ENCODE measurements around the gene CPA4.

DNA sequence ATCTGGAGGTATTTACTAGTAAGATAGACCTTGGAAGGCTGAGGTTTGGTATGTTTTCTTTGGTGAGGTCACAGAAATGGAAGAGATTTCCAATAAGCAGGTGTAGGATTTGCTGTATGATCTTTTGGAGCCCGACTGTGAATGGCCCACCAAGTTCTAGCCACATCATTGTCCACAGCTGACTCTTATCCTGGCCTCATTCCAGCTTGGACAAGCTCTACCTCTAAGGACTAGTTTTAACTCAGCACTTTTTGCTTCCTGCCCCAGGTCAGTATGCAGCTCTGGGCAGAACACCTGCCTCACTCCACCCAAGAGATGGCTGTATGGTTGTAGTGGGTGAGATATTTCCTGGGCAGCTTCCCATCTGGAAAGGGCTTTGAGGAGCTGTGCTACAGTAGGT lies 6.1 kb upstream of the CPA4 start:
- TF ChIP-seq, protein P1, sequence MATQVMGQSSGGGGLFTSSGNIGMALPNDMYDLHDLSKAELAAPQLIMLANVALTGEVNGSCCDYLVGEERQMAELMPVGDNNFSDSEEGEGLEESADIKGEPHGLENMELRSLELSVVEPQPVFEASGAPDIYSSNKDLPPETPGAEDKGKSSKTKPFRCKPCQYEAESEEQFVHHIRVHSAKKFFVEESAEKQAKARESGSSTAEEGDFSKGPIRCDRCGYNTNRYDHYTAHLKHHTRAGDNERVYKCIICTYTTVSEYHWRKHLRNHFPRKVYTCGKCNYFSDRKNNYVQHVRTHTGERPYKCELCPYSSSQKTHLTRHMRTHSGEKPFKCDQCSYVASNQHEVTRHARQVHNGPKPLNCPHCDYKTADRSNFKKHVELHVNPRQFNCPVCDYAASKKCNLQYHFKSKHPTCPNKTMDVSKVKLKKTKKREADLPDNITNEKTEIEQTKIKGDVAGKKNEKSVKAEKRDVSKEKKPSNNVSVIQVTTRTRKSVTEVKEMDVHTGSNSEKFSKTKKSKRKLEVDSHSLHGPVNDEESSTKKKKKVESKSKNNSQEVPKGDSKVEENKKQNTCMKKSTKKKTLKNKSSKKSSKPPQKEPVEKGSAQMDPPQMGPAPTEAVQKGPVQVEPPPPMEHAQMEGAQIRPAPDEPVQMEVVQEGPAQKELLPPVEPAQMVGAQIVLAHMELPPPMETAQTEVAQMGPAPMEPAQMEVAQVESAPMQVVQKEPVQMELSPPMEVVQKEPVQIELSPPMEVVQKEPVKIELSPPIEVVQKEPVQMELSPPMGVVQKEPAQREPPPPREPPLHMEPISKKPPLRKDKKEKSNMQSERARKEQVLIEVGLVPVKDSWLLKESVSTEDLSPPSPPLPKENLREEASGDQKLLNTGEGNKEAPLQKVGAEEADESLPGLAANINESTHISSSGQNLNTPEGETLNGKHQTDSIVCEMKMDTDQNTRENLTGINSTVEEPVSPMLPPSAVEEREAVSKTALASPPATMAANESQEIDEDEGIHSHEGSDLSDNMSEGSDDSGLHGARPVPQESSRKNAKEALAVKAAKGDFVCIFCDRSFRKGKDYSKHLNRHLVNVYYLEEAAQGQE (IDR thresholded peaks at IDR 0.05): no peak
- TF ChIP-seq, protein P2, sequence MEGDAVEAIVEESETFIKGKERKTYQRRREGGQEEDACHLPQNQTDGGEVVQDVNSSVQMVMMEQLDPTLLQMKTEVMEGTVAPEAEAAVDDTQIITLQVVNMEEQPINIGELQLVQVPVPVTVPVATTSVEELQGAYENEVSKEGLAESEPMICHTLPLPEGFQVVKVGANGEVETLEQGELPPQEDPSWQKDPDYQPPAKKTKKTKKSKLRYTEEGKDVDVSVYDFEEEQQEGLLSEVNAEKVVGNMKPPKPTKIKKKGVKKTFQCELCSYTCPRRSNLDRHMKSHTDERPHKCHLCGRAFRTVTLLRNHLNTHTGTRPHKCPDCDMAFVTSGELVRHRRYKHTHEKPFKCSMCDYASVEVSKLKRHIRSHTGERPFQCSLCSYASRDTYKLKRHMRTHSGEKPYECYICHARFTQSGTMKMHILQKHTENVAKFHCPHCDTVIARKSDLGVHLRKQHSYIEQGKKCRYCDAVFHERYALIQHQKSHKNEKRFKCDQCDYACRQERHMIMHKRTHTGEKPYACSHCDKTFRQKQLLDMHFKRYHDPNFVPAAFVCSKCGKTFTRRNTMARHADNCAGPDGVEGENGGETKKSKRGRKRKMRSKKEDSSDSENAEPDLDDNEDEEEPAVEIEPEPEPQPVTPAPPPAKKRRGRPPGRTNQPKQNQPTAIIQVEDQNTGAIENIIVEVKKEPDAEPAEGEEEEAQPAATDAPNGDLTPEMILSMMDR (IDR thresholded peaks at IDR 0.05; ENCODE audit: low read depth, low read length, missing input control): no peak
- TF ChIP-seq, protein P3, sequence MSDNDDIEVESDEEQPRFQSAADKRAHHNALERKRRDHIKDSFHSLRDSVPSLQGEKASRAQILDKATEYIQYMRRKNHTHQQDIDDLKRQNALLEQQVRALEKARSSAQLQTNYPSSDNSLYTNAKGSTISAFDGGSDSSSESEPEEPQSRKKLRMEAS (IDR thresholded peaks at IDR 0.05): no peak
- TF ChIP-seq RAD21 (IDR thresholded peaks at IDR 0.05) (no peak), JUND (IDR thresholded peaks at IDR 0.05) (no peak), TAF1 (conservative IDR thresholded peaks at IDR 0.05) (no peak), GABPA (IDR thresholded peaks at IDR 0.05 in 1 of 2, conservative IDR thresholded peaks at IDR 0.05 in 1 of 2) (no peak), HNF4G (IDR thresholded peaks at IDR 0.05) (no peak), SP1 (IDR thresholded peaks at IDR 0.05) (no peak), RXRA (IDR thresholded peaks at IDR 0.05) (no peak), EGR1 (IDR thresholded peaks at IDR 0.05; ENCODE audit: low read depth in 2 of 2) (no peak), YY1 (IDR thresholded peaks at IDR 0.05) (no peak)
- TF ChIP-seq, protein P4, sequence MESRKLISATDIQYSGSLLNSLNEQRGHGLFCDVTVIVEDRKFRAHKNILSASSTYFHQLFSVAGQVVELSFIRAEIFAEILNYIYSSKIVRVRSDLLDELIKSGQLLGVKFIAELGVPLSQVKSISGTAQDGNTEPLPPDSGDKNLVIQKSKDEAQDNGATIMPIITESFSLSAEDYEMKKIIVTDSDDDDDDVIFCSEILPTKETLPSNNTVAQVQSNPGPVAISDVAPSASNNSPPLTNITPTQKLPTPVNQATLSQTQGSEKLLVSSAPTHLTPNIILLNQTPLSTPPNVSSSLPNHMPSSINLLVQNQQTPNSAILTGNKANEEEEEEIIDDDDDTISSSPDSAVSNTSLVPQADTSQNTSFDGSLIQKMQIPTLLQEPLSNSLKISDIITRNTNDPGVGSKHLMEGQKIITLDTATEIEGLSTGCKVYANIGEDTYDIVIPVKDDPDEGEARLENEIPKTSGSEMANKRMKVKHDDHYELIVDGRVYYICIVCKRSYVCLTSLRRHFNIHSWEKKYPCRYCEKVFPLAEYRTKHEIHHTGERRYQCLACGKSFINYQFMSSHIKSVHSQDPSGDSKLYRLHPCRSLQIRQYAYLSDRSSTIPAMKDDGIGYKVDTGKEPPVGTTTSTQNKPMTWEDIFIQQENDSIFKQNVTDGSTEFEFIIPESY (IDR thresholded peaks at IDR 0.05): no peak
- TF ChIP-seq, protein P5, sequence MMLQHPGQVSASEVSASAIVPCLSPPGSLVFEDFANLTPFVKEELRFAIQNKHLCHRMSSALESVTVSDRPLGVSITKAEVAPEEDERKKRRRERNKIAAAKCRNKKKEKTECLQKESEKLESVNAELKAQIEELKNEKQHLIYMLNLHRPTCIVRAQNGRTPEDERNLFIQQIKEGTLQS (IDR thresholded peaks at IDR 0.05): no peak

All from liver (tissue), 3 donors.